HS-5 (cell line): ENCODE results near the gene TSPAN1.
A peak's percentile ranks its signal among the peaks of the same experiment; 100 is the strongest.

Experiments used
- DNase-seq: peaks from one replicate; pipeline ENCODE4 v3.0.0-alpha.2; 2012; ENCODE audit warnings: low read depth

Gene TSPAN1

DNA sequence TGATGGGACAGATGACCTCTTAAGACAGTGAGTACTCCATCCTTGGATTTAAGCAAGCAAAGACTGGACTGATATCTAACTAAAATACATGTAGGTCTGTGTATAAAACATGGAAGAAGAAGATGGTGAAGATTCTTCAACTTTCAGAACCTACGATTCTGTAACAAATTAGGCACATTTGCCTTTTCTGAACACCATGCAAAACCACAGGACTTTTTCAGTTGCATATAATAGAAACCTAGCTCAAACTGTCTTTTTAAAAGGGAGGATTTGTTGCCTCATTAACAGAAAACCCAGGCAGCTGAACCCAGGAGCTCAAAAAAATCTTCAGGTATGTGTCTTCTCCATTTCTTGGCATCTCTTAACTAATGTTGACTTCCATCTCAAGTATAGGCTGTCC, 14.7 kb upstream of the TSPAN1 start:
- no peak for DNase-seq

DNA sequence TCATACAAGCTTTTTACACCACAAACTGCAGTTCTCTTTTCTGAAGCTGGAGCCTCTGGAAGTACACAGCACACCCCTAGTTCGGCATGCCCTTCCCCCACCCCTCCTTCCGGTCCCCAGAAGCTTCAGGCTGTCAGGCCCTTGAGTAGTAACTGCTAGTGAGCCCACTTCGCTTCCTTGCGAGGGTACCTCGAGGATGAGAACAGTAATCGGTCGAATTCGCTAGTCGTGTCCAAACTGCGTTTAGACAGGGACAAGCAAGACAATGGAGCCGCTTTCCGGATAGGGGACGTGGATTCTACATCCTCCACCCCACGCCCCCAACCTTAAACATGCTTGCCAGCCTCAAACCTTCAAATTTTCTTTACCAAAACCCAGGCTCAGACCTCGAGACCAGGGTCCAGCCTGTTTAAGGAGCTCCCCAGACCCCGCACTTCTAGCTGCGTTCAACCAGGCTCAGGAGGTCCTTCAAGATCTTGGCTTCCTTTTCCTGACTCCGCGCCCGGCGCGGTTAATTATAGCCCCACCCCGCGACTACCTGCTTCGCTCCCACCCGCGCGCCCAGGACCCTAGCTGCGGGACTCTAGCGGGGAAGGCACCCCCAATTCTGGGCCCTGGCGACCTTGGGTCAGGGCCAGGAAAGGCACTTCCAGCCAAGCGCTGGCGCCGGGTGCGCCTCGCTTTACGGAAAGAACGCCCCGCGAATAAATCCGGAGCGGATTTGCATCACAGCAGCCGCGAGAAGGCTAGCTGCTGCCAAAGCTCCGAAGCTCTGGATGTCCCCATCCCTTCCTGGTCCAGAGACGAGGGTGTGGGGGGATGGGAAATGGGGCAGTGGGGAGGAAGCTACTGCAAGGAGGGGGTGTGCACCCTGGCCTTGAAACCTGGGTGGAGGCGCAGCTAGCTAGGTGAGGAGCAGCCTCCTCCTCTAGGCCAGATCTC, 8.1 kb upstream of the TSPAN1 start:
- no peak for DNase-seq

DNA sequence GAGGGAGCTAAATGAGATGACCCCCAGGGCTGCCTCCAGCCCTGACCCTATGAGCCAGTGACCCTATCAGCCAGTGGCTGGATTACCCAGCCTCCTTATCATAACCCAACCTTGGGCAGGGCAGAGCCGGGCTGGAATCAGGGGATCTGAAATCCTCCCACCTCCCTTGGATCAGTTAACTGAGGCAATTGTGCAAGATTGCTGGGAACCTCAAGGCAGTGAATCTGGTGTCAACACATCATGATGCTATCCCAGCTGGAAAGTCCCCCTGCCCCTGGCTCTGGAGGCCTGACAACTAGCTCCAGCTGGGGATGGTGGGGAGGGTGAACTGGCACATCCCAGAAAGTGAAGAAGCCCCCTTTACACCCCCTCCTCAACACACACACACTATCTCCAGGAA, 6.4 kb upstream of the TSPAN1 start:
- DNase-seq, result no peak

DNA sequence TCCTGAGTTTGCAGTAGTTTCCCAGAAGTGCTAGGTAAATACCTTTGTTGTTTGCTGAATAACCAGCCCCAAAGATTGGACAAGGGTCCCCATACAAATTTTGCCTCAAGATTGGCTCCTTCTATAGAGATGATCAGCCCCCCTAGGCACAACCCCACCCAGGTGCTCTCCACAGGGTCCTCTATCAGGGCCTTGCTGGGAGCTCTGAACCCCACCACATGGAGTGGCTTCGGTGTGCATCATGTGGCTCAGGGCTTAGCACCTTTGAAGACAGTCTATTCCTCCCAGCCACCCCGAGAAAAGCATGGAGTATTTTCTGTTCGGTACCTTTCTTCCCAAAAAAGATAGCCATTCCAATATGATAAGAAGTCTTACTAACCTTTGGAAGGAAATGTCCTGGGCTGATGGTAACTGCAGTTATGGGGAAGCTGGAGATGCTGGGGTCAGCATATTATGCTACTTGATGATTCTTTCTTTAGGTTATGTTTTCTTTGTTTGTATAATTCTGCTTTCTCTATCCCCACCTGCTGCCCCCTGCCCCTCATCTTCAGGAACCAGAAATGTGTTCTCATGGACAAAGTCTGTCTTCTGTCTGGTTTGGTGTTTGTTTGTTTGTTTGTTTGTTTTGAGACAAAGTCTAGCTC, 5.0 kb upstream of the TSPAN1 start:
- no peak for DNase-seq

DNA sequence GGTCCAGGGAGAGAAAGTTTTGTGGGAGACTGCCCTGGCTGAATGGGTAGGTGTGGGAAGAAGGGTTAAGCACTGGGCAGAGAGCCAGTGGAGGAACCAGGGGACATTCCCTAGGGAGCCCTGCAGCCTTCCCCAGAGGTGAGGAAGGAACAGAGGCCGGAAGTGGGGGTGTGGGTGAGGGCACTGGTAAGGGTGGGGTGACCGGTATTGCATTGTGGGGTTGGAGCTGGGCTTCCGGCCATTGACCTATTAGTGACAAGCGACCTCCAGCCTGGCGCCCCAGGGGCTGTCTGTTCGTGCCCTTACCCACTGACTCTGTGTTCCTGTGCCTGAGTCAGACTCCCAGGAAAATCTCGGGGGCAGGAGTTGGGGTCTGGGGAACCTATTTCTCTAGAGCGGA, 3.5 kb upstream of the TSPAN1 start:
- DNase-seq, result no peak

DNA sequence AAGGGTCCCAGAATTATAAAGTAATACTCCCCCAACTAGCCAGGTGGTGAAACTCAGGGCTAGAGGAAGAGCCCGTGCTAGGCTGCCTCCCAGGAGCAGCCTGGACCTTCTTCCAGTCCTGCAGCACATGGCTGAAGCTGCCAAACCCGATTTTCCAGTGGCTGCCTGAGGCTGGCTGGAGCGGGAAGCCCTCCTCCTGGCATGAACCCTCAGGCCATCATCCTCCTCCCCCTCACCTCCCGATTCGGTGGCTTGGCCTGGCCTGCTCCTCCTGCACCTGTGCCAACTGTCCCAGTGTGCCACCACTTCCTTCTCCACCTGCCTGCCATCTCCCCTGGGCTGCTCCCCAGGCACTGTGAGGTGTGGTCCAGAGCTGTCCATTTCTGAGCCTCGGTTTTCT, 3.0 kb upstream of the TSPAN1 start:
- no peak for DNase-seq

DNA sequence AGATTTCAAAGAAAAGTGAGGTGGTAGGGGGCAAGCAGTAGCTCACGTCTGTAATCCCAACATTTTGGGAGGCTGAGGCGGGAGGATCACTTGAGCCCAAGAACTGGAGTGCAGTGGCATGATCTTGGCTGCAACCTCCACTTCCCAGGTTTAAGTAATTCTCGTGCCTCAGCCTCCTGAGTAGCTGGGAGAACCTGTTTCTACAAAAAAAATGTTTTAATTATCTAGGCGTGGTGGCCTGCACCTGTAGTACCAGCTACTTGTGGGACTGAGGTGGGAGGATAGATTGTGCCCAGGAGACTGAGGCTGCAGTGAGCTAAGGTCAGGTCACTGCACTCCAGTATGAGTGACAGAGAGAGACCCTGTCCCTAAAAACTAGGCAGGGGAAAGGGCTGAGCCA, 2.6 kb upstream of the TSPAN1 start:
- no peak for DNase-seq

DNA sequence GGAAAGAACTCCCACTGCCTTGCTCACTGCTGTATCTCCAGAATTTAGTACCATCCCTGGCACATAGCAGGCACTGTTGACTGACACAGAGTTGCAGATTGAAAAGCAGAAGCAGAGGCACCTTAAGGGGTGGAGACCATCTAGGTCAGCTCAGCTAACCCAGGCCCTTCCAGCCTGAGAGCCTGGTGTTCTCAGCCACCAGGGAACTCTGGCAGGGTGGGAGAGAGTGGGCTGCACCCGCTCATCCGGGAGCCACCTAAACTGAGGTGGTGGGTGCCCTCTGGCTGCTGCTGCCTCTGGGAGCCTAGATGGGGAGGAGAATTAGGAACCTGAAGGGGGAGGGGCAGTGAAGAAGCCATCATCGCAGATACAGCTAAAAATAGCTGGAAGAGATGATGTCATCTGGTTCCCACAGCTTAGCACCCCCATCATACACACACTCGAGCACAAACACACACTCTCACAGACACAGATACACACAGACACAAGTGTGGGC, 1.5 kb upstream of the TSPAN1 start:
- DNase-seq, result no peak

DNA sequence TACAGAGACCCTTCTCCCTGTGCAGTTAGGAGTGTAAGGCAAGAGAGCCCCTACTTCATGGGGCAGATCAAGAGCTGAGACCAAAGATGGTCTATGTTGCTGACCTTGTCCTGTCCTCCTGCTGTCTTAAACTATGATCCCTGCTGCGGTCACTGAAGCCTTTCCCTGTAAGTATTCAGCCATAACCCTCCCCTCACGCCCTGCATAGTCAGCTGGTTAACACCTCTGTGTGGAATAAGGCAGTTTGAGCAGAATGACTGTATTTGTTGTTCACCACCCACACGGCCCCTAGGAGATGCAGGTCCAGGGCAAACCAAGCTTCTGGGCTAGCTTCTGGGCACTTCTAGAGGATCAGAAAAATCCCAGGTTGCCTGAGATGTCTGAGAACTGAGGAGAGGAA, 356 bp downstream of the TSPAN1 start:
- DNase-seq, result no peak

DNA sequence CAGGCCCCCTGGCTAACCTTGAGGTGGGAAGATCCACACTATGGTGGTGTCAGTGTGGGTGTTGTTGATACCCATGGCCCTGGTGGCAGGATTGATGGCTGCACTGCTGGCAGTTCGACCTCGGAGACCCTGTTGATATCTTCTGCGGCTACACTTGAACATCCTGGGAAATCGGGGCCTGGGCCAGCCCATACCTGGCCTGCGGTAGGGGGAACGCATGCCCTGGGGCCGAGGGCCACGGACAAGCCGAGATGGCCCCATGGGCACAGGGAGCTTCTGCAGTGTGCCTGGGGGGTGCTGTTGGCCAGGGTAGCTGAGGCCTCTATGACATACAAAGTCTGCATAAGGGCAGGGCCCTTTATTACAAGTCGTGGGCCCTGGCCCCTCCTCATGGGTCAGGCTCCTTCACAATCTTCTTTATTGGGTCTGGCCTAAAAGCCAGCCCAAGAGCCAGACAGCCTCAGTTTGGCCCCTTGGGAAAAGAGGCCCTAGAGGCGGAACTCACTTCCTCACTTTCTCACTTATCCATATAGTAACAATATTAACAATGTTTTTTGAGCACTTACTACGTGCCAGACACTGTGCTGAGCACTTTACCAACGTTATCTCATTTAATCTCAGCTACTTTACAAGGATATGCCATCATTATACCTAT, 1.5 kb downstream of the TSPAN1 start, which contains the start of gene P3R3URF:
Gene P3R3URF (minus strand): TSS at position 278 of the 655 bp plus-strand sequence. CDS start 17 bp downstream, at position 261.
- DNase-seq, result no peak

DNA sequence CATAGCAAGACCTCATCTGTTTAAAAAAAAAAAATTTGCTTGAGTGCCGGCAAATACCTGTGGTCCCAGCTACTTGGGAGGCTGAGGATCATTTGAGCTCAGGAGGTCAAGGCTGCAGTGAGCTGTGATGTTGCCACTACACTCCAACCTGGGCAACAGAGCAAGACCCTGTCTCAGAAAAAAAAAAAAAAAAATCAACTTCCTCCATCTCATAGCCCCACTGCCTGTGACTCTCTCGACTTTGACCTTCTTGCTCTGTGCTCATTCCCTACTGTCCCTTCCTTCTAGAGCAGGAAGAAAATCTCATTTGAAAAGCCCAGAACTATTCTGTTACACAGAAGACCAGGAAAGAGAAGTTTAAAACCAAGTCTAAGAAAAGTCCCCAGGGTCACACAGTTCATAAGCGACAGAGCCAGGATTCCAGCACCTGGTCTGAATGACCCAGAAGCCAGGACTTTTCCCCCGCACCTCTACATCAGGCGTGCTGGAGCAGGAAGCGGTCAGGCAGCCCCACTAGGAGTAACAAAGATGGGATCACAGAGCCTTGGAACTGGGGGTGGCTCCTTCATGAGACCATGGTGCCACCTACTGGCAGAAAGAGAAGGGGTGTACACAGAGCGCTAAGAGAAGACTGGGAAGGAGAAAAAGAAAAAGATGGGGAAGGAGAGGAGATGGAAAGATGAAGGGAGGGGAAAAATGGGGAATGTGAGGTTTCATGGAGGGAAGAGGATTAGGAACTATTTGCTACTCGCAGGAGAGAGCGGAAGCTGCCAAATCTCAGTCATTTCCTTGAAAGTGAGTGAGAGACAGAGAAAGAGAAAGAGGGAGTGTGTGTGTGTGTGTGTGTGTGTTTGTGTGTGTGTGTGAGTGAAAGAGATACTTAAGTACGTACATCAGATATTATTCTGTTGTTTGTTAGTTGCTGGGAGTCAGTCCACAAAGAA, 4.5 kb downstream of the TSPAN1 start:
- peak; percentile 63 for DNase-seq

DNA sequence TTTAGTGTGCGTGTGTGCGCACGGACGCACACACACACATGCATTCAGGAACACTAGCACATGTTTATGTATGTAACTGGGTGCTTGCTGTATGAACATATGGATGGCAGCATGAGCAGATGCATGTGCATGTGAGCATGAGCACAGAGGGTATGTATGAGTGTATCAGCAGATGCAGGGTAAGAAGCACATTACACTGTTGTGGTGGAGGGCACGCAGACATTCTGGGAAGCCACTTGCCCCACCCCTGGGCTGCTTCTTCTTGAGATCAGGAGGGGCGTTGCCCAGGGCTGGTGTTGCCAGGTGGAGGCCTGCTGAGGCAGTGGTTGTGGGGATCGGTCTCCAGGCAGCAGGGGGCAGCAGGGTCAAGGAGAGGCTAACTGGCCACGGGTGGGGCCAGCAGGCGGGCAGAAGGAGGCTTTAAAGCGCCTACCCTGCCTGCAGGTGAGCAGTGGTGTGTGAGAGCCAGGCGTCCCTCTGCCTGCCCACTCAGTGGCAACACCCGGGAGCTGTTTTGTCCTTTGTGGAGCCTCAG, 5.3 kb downstream of the TSPAN1 start:
- no peak for DNase-seq

DNA sequence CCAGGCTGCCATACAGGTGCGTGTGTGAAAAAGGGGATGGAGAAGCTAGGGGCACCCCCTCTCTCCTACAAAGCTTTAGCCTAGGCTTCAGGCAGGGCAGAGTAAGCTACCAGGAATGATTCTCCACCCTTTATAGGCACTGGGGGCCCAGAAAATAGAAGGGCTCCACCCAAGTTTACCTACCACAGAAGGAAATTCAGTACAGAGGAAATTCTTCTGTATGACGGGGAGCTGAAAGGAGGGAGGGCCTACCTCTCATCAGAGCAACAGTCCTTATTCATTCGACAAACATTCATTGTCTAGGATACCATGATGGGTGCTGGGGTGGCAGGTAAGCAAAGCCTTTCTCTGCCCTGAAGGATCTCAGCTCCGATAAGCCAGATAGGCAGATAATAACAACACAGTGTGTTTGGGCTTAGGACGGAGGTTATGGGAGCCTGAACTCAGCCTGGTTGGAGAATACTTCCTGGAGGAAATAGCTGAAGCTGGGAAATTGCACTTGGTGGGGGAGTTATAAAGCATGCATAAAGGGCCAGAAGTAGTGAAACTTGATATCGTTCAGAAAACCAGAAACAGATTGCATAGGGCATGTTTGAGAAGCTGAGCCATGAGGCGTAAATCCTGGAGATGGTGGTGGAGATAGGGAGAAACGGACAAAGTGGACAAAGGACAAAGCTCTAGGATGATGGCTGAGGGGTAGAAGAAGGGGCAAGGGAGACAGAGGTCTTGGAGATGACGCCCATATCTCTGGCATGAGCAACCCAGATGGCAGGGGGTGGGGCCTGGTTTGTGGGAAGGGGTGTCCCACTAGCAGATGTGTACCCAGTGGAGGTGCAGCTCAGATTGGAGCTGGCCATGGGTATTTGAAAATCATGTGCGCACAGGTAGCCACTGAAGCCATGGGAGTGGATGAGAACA, 6.7 kb downstream of the TSPAN1 start:
- no peak for DNase-seq

DNA sequence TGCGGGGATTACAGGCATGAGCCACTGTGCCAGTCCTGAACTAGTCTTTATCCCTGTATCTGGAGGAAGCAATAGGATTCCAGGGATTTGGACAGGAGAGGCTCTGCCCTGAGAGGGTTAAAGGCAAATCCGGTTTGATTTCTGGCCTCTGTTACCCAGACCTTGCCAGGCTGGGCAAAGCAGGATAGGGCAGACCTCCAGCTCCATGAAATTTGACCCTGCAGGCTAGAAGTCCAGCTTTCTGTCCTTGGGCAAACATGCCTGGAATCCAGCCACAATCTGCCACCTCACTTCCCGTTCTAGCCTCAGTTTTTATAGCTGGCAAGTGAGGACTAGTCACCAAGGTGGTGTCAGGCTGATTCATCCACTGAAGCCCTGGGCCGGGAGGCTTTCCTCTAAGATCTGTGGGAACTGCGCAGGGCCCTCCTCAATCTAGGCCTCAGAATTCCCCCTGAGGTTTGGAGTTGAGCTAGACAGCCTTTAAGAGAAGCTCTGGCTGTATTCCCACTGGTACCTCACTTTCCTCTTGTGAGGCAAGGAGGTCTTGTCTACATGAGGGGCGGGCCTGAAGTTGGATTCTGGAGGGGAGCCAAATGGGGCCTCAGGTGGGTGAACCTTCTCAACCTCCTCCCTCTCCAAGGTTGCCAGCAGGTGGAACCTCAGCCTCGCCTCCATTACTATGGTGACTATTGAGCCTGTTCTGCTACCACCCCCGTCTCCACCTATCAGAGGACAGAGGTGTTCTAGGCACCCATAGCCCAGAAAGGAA, 8.4 kb downstream of the TSPAN1 start:
- peak; percentile 99 for DNase-seq

DNA sequence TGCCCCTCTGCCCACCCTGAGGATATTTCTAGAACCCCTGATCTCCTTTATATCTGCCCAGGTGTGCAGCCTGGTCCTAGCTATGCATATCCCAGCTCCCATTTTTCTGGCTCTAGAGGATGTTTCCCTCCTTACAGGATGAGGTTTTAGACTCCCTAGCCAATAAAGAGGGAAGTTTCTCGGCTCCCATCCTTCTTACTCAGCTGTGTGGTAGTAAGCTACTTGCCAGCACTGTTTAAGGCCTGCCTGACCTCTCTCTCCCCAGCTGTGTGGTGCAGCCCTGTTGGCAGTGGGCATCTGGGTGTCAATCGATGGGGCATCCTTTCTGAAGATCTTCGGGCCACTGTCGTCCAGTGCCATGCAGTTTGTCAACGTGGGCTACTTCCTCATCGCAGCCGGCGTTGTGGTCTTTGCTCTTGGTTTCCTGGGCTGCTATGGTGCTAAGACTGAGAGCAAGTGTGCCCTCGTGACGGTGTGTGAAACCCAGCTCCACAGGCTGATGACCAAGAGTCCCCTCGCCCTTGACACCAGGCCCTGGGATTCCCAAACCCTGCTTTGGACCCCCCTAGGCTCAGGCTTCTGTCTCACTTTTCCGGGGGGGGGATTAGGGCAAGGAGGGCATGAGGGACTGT, 9.2 kb downstream of the TSPAN1 start:
- DNase-seq, result no peak

DNA sequence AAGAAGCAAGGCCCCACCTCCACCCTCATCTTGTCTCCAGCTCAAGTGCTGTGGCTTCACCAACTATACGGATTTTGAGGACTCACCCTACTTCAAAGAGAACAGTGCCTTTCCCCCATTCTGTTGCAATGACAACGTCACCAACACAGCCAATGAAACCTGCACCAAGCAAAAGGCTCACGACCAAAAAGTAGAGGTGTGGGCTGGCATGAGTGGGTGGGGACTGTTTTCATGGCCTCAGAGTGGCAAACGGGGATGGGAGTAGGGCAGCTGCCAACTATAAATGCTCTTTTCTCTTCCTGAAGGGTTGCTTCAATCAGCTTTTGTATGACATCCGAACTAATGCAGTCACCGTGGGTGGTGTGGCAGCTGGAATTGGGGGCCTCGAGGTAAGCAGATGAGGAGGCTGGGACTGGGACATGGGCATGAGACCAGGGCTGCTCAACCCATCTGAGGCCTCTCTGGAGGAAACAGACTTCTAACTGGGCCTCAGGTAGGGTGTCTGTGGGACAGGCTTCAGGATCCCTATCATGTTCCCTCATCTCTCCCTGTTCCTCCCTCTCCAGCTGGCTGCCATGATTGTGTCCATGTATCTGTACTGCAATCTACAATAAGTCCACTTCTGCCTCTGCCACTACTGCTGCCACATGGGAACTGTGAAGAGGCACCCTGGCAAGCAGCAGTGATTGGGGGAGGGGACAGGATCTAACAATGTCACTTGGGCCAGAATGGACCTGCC, 10.2 kb downstream of the TSPAN1 start:
- no peak for DNase-seq

DNA sequence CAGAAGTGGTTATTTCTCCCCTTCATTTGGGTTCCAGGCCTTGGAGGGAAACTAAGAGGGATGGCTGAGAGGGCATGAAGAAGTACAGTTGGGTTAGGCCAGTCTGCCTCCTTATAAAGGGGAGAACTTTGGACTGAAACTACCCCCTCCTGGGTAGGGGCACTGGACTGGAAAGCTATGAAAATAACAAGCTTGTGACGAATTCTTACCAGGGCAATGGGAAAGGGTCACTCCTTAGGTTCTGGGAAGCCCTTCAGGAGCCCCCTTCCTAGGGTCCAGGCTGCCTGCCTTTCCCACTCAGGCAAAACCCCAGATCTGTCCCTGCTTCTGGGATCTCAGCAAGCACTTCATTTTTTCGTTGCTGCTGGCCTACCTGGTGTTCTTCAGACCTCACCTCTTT, 11.2 kb downstream of the TSPAN1 start:
- DNase-seq, result no peak
